PFSK-1 (cell line): ENCODE measurements around the gene TTI1.

ENCODE experiments used
- FOXP2 ChIP-seq: optimal IDR thresholded peaks from 2 replicates; pipeline ENCODE3; 2011; ENCODE audit warnings: borderline replicate concordance, control low read depth, inconsistent platforms; ENCODE audit not compliant: insufficient read depth; ENCODE audit errors: extremely low read length, extremely low read depth
- POLR2AphosphoS5 ChIP-seq: IDR thresholded peaks from 2 replicates; pipeline ENCODE4 v1.6.1; 2012; ENCODE audit warnings: low read depth, mild to moderate bottlenecking, control low read depth, low read length, moderate library complexity
- REST ChIP-seq, 2 experiments: IDR thresholded peaks; 2 replicates each; pipeline versions ENCODE4 v1.6.1 to v1.8.0; 2011 to 2012; ENCODE audit warnings: low read depth in 2 of 2, low read length in 2 of 2, control low read depth in 1 of 2, inconsistent platforms in 1 of 2, mild to moderate bottlenecking in 1 of 2, moderate library complexity in 1 of 2; ENCODE audit not compliant: insufficient read depth in 1 of 2
- SIN3A ChIP-seq: IDR thresholded peaks from 2 replicates; pipeline ENCODE4 v1.6.1; 2012; ENCODE audit warnings: mild to moderate bottlenecking, low read length, moderate library complexity, borderline replicate concordance; ENCODE audit not compliant: insufficient read depth
- TAF1 ChIP-seq: IDR thresholded peaks from 2 replicates; pipeline ENCODE4 v1.6.1; 2012; ENCODE audit warnings: low read length, control low read depth, borderline replicate concordance; ENCODE audit not compliant: insufficient read depth

- TF ChIP-seq POLR2AphosphoS5 (no peak), SIN3A (no peak), REST (IDR thresholded peaks at IDR 0.05; ENCODE audit: insufficient read depth in 1 of 2, low read depth in 2 of 2, low read length in 2 of 2) (no peak), TAF1 (no peak), FOXP2 (no peak)
These were observed 92.4 kb downstream of the TTI1 start for GRCh38 chr20:37940858-37941257.
